Left renal cortex interstitium (tissue), 4 donors: ENCODE data around the gene RANBP3. TPM values are rescaled to one million over a fixed set of nuclear protein-coding genes. Genes with fewer than 3 reads are reported as not detected.
A peak's percentile ranks its signal among the peaks of the same experiment; 100 is the strongest.

Experiments
- DNase-seq, 4 donors: peaks; one replicate each; pipeline ENCODE4 v3.0.0-alpha.2; 2013; ENCODE audit warnings: low read depth in 4 of 4, low spot score in 2 of 4, missing footprints in 1 of 4
- polyA plus RNA-seq, 4 donors: library from polyadenylated mRNA; unstranded; fragments of 120-200 nt; gene quantifications; one replicate each; pipeline ENCODE4 v1.2.1, GENCODE V29; 2013; ENCODE audit not compliant: insufficient read length in 4 of 4

RANBP3 gene
- polyA plus RNA-seq, 4 donors, result 67.7 to 73.7 (median 72.4) TPM

- no peak for DNase-seq
Observed at GRCh38 chr19:5910638-5910907, 67.4 kb downstream of the RANBP3 start.

DNA sequence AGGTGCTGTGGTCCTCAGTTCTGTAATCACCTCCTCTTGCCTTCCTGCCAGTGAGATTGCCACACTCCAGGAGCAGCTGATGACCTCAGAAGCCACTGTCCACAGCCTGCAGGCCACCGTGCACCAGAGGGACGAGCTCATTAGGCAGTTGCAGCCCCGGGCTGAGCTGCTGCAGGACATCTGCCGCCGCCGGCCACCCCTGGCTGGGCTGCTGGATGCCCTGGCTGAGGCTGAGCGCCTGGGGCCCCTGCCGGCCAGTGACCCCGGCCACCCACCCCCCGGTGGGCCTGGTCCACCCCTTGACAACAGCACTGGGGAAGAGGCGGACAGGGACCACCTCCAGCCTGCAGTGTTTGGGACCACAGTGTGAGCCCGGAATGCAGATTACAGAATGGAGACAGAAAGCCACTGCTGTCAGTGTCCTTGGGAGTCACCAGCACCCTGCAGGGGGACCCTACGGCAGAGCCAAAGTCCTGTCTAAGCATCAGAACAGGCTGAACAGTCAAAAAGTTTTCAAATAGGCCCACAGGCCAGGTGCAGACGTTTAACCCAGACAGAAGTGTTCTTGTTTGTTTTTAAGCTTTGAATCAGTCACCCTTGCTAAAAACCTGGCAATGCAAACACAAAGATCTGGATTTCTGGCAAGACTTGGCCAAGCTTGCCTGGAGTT lies 69.0 kb downstream of the RANBP3 start:
- DNase-seq, result no peak

- no peak for DNase-seq
Observed at GRCh38 chr19:5907241-5907640, 70.7 kb downstream of the RANBP3 start.

GRCh38 chr19:5905114-5905778 lies 72.7 kb downstream of the RANBP3 start:
- no peak for DNase-seq

DNA sequence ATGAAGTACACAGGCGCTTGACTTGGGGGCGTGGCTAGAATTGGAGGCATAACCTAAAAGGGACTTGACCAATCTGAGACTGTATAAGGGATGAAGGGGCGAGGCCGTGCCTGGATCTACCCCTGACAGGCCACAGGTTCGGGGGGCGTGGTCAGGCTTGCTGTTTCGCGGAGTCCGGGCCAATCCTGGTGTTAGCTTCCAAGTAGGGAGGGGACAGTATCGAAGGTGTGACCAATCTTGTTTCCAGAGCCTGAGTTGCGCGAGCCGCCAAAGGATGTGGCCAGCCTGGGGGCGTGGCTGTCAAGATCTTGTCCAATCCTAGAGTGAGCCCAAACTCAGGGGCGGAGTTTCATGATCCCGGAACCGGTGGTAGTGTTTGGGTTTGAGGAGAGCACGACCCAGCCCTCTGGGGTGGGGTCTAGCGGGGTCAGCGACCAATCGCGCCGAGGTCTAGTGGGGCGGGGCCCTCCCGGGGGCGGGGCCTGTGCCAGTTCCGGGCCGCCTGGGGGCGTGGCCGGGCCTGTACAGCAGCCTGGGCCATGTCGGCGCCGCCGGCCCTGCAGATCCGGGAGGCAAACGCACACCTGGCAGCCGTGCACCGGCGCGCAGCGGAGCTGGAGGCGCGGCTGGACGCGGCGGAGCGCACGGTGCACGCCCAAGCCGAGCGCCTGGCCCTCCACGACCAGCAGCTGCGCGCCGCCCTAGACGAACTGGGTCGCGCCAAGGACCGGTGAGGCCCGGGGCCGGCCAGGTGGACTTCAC lies 73.4 kb downstream of the RANBP3 start, which contains the start of gene VMAC:
TSS of gene VMAC (plus strand) at position 521 of the 762 bp plus-strand sequence. CDS start at position 540, 19 bp downstream.
- DNase-seq, result peak; percentile 98 to 99 (median 99)

GRCh38 chr19:5903624-5904351 lies 74.2 kb downstream of the RANBP3 start, which contains the start of gene NDUFA11:
NDUFA11 (minus strand) TSS chr19:5903790; CDS start chr19:5903708, 82 bp downstream.
- DNase-seq, result peak; percentile 95 to 99 (median 98)

DNA sequence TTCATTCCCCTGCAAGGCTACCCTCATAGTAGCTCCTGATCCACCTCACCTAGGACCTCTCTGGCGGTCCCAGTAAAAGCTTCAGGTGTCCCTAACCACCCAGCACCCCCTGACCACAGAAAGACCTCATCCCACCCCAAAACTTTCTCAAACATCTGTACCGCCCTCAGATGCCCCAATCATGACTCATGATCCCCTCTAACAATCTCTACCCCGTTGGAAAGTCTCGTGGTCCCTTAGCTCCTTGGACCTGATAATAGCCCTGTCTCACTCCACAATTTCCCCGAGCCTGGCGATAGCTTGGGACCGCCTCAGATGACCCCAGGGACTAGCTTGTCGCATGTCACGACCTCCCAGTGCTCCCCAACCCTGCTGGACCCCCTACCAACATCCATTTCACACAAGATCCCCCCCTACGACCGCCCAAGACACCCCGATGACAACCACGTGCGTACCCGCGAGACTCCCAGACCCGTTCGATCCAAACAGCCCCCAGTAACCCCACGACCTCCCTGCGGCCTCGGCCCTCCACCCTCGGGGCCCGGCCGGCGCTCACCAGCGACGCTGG lies 74.8 kb downstream of the RANBP3 start:
- DNase-seq, result no peak

DNA sequence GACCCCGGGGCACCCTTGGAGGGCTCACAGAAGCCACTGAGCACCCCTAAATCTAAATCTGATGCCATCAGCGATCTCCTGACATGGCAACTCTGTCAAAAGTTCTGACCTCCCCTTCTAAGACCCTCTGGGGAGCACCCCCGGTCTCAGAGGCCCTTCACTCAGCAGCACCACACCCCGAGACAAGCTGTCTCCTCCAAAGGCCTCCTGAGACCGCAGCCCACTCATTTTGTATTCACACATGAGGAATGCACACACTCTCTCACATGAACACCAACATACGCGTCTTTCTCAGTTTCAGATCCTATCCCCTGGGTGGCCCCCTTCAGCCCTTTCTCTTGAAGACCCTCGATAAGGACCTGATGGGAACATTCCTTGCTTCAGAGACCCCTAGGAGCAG lies 77.0 kb downstream of the RANBP3 start:
- no peak for DNase-seq

DNA sequence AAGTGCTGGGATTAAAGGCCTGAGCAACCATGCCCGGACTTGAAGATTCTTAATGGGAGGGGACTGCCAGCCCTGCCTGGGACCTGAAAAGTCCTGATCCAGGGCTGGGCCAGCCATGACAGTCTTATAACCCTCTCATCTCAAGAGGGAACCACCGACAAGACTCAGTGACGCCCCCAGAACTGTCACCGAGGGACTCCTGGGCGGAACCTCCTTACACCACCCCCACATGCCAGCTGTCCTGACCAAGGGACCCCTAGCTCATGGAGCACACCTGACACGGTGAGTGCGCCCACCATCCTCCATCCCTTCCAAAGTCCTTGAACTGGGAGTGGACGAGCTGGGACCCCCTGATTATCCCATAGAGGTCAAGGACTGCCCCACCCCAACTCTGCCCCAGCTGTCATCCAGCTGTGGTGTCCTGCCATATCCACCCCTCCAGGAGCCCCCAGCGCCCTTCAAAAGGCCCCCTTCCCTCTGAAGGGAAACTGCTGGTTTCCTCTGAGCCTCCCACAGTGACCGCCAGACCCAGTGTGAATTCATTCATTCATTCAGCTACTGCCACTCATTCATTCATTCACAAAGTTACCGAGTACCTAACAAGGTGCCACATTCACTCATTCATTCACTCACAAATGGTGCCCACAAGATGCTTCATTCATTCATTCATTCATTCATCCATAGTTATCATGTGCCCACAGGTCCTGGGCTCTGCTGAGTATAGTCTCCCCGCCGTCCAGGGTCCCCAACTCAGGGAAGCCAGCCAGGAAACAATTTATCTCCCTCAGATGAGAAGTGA lies 78.0 kb downstream of the RANBP3 start:
- no peak for DNase-seq

GRCh38 chr19:5897189-5897969 lies 80.6 kb downstream of the RANBP3 start:
- DNase-seq, result no peak

DNA sequence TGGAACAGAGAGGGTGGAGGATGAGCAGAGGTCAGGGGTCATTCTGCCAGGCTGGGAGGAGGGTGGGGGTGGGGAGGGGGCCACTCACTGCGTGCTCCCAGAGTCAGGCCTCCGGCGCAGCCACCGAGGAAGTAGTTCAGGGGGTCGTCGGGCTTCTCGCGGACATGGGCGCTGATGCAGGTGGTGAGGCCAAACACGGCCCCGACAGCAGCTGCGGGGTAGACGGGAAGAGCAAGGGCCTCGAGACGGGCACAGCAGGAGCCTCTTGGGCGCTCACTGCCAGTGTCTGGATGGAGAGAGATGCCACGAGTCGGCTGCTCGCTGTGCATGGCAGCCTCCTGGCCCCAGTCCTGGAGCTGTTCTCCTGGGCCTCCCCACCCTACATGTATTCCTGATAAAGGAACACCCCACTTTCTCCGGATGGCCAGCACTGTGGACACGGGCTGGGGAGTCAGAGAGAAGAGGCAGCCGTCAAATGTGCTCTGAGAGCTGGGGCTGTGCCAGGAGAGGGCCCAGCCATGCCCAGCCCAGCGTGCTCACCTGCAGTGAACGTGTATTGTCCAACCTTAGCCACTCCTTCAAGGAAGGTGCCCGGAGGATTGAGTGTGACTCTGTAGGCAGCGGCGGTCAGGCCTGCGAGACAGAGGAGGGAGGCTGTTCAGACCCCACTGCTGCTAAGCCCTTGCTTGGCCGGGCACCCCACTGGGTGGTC lies 81.4 kb downstream of the RANBP3 start:
- no peak for DNase-seq

GRCh38 chr19:5895890-5896289 lies 82.0 kb downstream of the RANBP3 start:
- DNase-seq, result no peak

GRCh38 chr19:5895409-5895808 lies 82.5 kb downstream of the RANBP3 start:
- DNase-seq, result no peak

- no peak for DNase-seq
Observed at GRCh38 chr19:5894704-5895349, 83.1 kb downstream of the RANBP3 start.

DNA sequence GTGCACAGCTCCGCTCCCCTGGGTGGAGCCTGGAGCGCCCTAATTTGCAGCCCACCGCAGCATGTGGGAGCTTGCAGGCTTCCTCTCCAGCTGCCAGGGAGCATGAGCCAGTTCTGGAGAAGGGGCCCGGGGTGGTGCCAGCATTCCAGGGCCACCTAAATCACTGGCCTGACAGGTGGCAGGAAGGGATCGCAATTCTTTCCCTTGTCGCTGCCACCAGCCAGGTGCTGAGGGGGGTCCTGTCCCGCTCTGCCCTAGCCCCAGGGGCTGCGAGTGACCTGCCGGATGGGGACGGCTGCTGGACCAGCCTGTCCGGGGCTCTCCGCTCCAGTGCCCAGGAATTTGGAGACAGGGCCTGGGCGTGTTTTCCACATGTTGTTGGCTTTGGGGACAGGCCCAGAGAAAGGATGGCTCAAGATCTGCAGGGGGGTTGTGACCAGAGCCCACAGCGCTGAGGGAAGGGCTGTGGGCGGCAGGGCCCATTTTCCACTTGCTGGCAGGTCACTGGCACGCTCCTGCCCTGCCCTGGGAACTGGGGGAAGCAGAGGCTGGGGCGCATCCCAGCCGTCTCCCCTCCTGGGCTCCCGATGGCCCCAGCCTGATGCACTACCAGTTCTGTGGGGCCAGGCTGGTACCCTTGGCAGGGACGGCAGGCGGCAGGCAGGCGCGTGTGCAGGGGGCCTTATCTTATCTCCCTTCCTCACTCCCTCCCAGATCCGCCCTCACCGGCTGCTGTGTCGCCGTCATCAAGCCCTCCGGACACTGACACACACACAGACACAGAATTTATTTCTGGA lies 83.8 kb downstream of the RANBP3 start:
- no peak for DNase-seq

DNA sequence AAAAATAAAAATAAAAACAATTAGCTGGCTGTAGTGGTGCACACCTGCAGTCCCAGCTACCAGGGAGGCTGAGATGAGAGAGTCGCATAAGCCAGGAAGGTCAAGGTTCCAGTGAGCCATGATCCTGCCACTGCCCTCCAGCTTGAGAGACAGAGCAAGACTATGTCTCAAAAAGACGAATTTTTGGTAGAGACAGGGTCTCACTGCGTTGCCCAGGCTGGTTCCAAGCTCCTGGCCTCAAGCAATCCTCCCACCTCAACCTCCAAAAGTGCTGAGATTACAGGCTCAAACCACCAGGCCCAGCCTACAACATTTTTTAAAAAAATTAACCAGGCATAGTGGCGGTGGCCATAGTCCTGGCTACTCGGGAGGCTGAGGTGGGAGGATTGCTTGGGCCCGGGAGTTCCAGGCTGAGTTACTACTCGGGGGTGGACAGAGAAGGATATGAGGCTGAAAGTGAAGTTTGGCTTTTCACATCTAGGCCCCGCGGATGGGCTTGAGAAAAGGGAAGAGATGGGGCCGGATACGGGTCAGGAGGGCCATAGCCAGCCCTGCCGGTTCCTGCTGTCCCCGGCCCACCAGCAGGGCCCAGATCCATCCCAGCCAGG lies 84.5 kb downstream of the RANBP3 start:
- DNase-seq, result no peak
